Osteocyte (in vitro differentiated cells): ENCODE measurements around the gene MEX3B. TPM values are rescaled to one million over a fixed set of nuclear protein-coding genes. Genes with fewer than 3 reads are reported as not detected.

ENCODE experiments used
- DNase-seq: peaks from one replicate; pipeline ENCODE4 v3.0.0; 2021; ENCODE audit warnings: mixed read lengths; ENCODE audit not compliant: unreplicated experiment; ENCODE audit errors: extremely low spot score
- H3K27ac Mint-ChIP-seq: one replicate; pipeline ENCODE4 v1.8.0; 2021; ENCODE audit warnings: mild to moderate bottlenecking, mixed read lengths; ENCODE audit not compliant: unreplicated experiment
- H3K27me3 Mint-ChIP-seq: one replicate; pipeline ENCODE4 v1.8.0; 2021; ENCODE audit warnings: mixed read lengths; ENCODE audit not compliant: unreplicated experiment
- H3K36me3 Mint-ChIP-seq: one replicate; pipeline ENCODE4 v1.8.0; 2021; ENCODE audit warnings: mixed read lengths; ENCODE audit not compliant: unreplicated experiment
- H3K4me1 Mint-ChIP-seq: one replicate; pipeline ENCODE4 v1.8.0; 2021; ENCODE audit warnings: mixed read lengths; ENCODE audit not compliant: unreplicated experiment
- H3K4me3 Mint-ChIP-seq: one replicate; pipeline ENCODE4 v1.8.0; 2021; ENCODE audit warnings: mild to moderate bottlenecking, moderate library complexity, mixed read lengths; ENCODE audit not compliant: unreplicated experiment
- H3K9me3 Mint-ChIP-seq: one replicate; pipeline ENCODE4 v1.8.0; 2021; ENCODE audit warnings: mixed read lengths; ENCODE audit not compliant: unreplicated experiment
- CTCF ChIP-seq: fragments of 200-600 bp; sonication (generic); IDR thresholded peaks from 2 replicates; pipeline ENCODE4 v1.5.0; 2021; ENCODE audit warnings: antibody characterized with exemption, mild to moderate bottlenecking, moderate library complexity
- total RNA-seq: library from RNA; stranded (reverse); gene quantifications from 2 replicates; pipeline ENCODE4 v1.2.1, GENCODE V29; 2021

Gene MEX3B
- total RNA-seq, 1 donor from 2014 or later: 22.7 TPM

- H3K27me3 Mint-ChIP-seq: no peaks in the 10 kb centered on the region
- H3K36me3 Mint-ChIP-seq: no peaks in the 10 kb centered on the region
- no peak for TF ChIP-seq CTCF
These were observed 27.2 kb upstream of the MEX3B start for GRCh38 chr15:82072926-82073537.

GRCh38 chr15:82066455-82066854, 20.6 kb upstream of the MEX3B start:
- no peak overlapping the region for H3K27ac Mint-ChIP-seq
- DNase-seq: no peak
- no peak overlapping the region for H3K4me3 Mint-ChIP-seq
- H3K36me3 Mint-ChIP-seq: no peaks in the 10 kb centered on the region
- TF ChIP-seq CTCF: no peak
- no peaks in the 10 kb centered on the region for H3K9me3 Mint-ChIP-seq
- no peaks in the 10 kb centered on the region for H3K4me1 Mint-ChIP-seq
- peaks cover 8% of the 10 kb centered on the region for H3K27me3 Mint-ChIP-seq

More at GRCh38 chr15:82072926-82073537, 27.2 kb upstream of the MEX3B start:
- Mint-ChIP-seq H3K4me3 (no peak overlapping the region), H3K9me3 (no peaks in the 10 kb centered on the region), H3K27ac (no peak overlapping the region), H3K4me1 (no peaks in the 10 kb centered on the region)
- no peak for DNase-seq

GRCh38 chr15:82064824-82065223, 19.0 kb upstream of the MEX3B start:
- Mint-ChIP-seq H3K9me3 (no peaks in the 10 kb centered on the region), H3K27me3 (peaks cover 13% of the 10 kb centered on the region), H3K27ac (no peak overlapping the region), H3K36me3 (no peaks in the 10 kb centered on the region), H3K4me1 (no peaks in the 10 kb centered on the region), H3K4me3 (no peak overlapping the region)
- TF ChIP-seq CTCF: no peak
- DNase-seq: no peak

- no peak overlapping the region for H3K27ac Mint-ChIP-seq
- no peak overlapping the region for H3K4me3 Mint-ChIP-seq
- H3K4me1 Mint-ChIP-seq: no peaks in the 10 kb centered on the region
- TF ChIP-seq CTCF: no peak
- no peaks in the 10 kb centered on the region for H3K9me3 Mint-ChIP-seq
- peaks cover 29% of the 10 kb centered on the region for H3K27me3 Mint-ChIP-seq
- DNase-seq: no peak
- no peaks in the 10 kb centered on the region for H3K36me3 Mint-ChIP-seq
These were observed 16.9 kb upstream of the MEX3B start for GRCh38 chr15:82062479-82063454.

GRCh38 chr15:82060817-82061216, 15.0 kb upstream of the MEX3B start:
- Mint-ChIP-seq H3K36me3 (no peaks in the 10 kb centered on the region), H3K9me3 (no peaks in the 10 kb centered on the region), H3K4me1 (peaks cover 6% of the 10 kb centered on the region), H3K27ac (no peak overlapping the region), H3K4me3 (no peak overlapping the region), H3K27me3 (peaks cover 35% of the 10 kb centered on the region)
- DNase-seq: no peak
- TF ChIP-seq CTCF: no peak
